HEK293 (cell line): Measurements from ENCODE around the gene DRC3.

Experiments used
- CTCF ChIA-PET: fragments of 350-600 bp; formaldehyde crosslinking; extraction: SDS; loops from one replicate; lab custom pipeline; 2021; ENCODE audit warnings: antibody characterized with exemption; lab: Yijun Ruan, JAX
- POLR2A ChIA-PET: fragments of 300-600 bp; formaldehyde crosslinking; extraction: SDS; loops from one replicate; lab custom pipeline; 2020; ENCODE audit warnings: antibody characterized with exemption, inconsistent platforms; lab: Yijun Ruan, JAX
- H3K27ac ChIP-seq: fragments of 200-500 bp; sonication (Bioruptor generic); 2 replicates; pipeline ENCODE4 v1.5.1; 2014; ENCODE audit warnings: low read depth, low read length, control low read depth, inconsistent platforms; ENCODE audit errors: extremely low read depth
- H3K36me3 ChIP-seq, 2 experiments: fragments of 200-500 bp in 1 of 2; sonication (Bioruptor generic) in 1 of 2; 1 replicate in 1 of 2; 2 replicates in 1 of 2; pipeline ENCODE4 v1.5.1; 2014 to 2017; ENCODE audit warnings: inconsistent platforms in 2 of 2, low read length in 2 of 2; ENCODE audit not compliant: control insufficient read depth in 2 of 2, insufficient read depth in 1 of 2
- H3K4me1 ChIP-seq: fragments of 200-500 bp; sonication (Bioruptor generic); 2 replicates; pipeline ENCODE4 v1.5.1; 2014; ENCODE audit warnings: mild to moderate bottlenecking, low read length, inconsistent platforms; ENCODE audit not compliant: control insufficient read depth, insufficient read depth
- H3K4me3 ChIP-seq: 2 replicates; pipeline ENCODE4 v1.5.1; 2011; ENCODE audit warnings: low read depth, mild to moderate bottlenecking, control low read depth, low read length, moderate library complexity
- H3K9me3 ChIP-seq: fragments of 200-500 bp; sonication (Bioruptor generic); 2 replicates; pipeline ENCODE4 v1.5.1; 2014; ENCODE audit warnings: low read depth, low read length, inconsistent platforms; ENCODE audit not compliant: control insufficient read depth, insufficient read depth
- HIC1 ChIP-seq: fragments of 450-650 bp; formaldehyde crosslinking; IDR thresholded peaks from 2 replicates; pipeline ENCODE4 v1.5.1; 2016; ENCODE audit warnings: missing biosample characterization, missing genetic modification characterization
- HOXC10 ChIP-seq: sonication (generic); formaldehyde crosslinking; IDR thresholded peaks from 2 replicates; pipeline ENCODE4 v1.8.1; 2023; ENCODE audit warnings: mild to moderate bottlenecking, missing genetic modification reagents
- KLF16 ChIP-seq: fragments of 450-650 bp; formaldehyde crosslinking; IDR thresholded peaks from 2 replicates; pipeline ENCODE4 v1.5.1; 2017; ENCODE audit warnings: missing biosample characterization, missing genetic modification characterization
- KLF9 ChIP-seq: fragments of 450-650 bp; formaldehyde crosslinking; IDR thresholded peaks from 2 replicates; pipeline ENCODE4 v1.5.1; 2016; ENCODE audit warnings: missing biosample characterization, missing genetic modification characterization, low read depth
- OSR2 ChIP-seq: fragments of 450-650 bp; formaldehyde crosslinking; IDR thresholded peaks from 2 replicates; pipeline ENCODE4 v1.5.1; 2016; ENCODE audit warnings: missing biosample characterization, missing genetic modification characterization
- SP3 ChIP-seq: fragments of 450-650 bp; formaldehyde crosslinking; IDR thresholded peaks from 2 replicates; pipeline ENCODE4 v1.5.1; 2016; ENCODE audit warnings: missing biosample characterization, missing genetic modification characterization
- ZBTB11 ChIP-seq: fragments of 450-650 bp; formaldehyde crosslinking; conservative IDR thresholded peaks from 2 replicates; pipeline ENCODE4 v1.5.1; 2016; ENCODE audit warnings: low read depth, missing biosample characterization, missing genetic modification characterization
- ZBTB8A ChIP-seq: fragments of 450-650 bp; formaldehyde crosslinking; IDR thresholded peaks from 2 replicates; pipeline ENCODE4 v1.5.1; 2016; ENCODE audit warnings: missing biosample characterization, missing genetic modification characterization
- ZNF23 ChIP-seq: fragments of 450-650 bp; formaldehyde crosslinking; IDR thresholded peaks from 2 replicates; pipeline ENCODE4 v1.5.1; 2016; ENCODE audit warnings: missing biosample characterization, missing genetic modification characterization, borderline replicate concordance
- ZNF24 ChIP-seq: fragments of 450-650 bp; formaldehyde crosslinking; IDR thresholded peaks from 2 replicates; pipeline ENCODE4 v1.5.1; 2016; ENCODE audit warnings: missing biosample characterization, missing genetic modification characterization
- ZNF248 ChIP-seq: fragments of 450-650 bp; formaldehyde crosslinking; IDR thresholded peaks from 2 replicates; pipeline ENCODE4 v1.5.1; 2017; ENCODE audit warnings: missing biosample characterization, missing genetic modification characterization
- ZNF280D ChIP-seq: fragments of 450-650 bp; formaldehyde crosslinking; IDR thresholded peaks from 2 replicates; pipeline ENCODE4 v1.5.1; 2016; ENCODE audit warnings: missing biosample characterization, missing genetic modification characterization
- ZNF398 ChIP-seq: fragments of 450-650 bp; formaldehyde crosslinking; IDR thresholded peaks from 2 replicates; pipeline ENCODE4 v1.5.1; 2017; ENCODE audit warnings: missing biosample characterization, missing genetic modification characterization
- ZNF544 ChIP-seq: fragments of 450-650 bp; formaldehyde crosslinking; IDR thresholded peaks from 2 replicates; pipeline ENCODE4 v1.5.0; 2017; ENCODE audit warnings: missing biosample characterization, missing genetic modification characterization
- ZNF585B ChIP-seq: fragments of 450-650 bp; formaldehyde crosslinking; IDR thresholded peaks from 2 replicates; pipeline ENCODE4 v1.5.1; 2016; ENCODE audit warnings: missing biosample characterization, missing genetic modification characterization
- ZNF621 ChIP-seq: fragments of 450-650 bp; formaldehyde crosslinking; IDR thresholded peaks from 2 replicates; pipeline ENCODE4 v1.5.1; 2017; ENCODE audit warnings: missing biosample characterization, missing genetic modification characterization
- ZNF677 ChIP-seq: fragments of 450-650 bp; IDR thresholded peaks from 2 replicates; pipeline ENCODE4 v1.5.0; 2018; ENCODE audit warnings: missing biosample characterization, mild to moderate bottlenecking, missing genetic modification characterization, moderate library complexity
- ZNF704 ChIP-seq: fragments of 450-650 bp; formaldehyde crosslinking; IDR thresholded peaks from 2 replicates; pipeline ENCODE4 v1.5.1; 2016; ENCODE audit warnings: missing biosample characterization, missing genetic modification characterization
- ZNF707 ChIP-seq: fragments of 450-650 bp; formaldehyde crosslinking; IDR thresholded peaks from 2 replicates; pipeline ENCODE4 v1.5.1; 2016; ENCODE audit warnings: missing biosample characterization, missing genetic modification characterization

Gene DRC3

GRCh38 chr17:17946093-17946492, 26.6 kb upstream of the DRC3 start (continued):
- no peak for TF ChIP-seq KLF9 (tag by site-specific recombination)

GRCh38 chr17:17947309-17947708, 25.4 kb upstream of the DRC3 start:
- Histone ChIP-seq H3K27ac (no peak overlapping the region), H3K36me3 (no peaks in the 10 kb centered on the region), H3K4me3 (no peak overlapping the region), H3K9me3 (no peaks in the 10 kb centered on the region), H3K4me1 (peaks cover 25% of the 10 kb centered on the region)
- ChIA-PET POLR2A (interaction anchor here (1.0 kb wide), 1 partner anchor 25 kb away, joined by 3 read pairs; the partner anchor contains the start of genes DRC3 and TOM1L2), CTCF (interaction anchor here (0.7 to 8.4 kb wide), 6 partner anchors 11 to 775 kb away, joined by 3 to 59 read pairs (median 3); no protein-coding TSS in a partner anchor)
- TF ChIP-seq OSR2 (tag by site-specific recombination) (peak; percentile 83), ZNF248 (tag by site-specific recombination) (no peak), HIC1 (tag by site-specific recombination) (no peak)

- POLR2A ChIA-PET, result interaction anchor here (1.0 kb wide), 1 partner anchor 24 kb away, joined by 3 read pairs; the partner anchor contains the start of genes DRC3 and TOM1L2
- Histone ChIP-seq H3K36me3 (no peaks in the 10 kb centered on the region), H3K27ac (no peak overlapping the region), H3K4me1 (peaks cover 19% of the 10 kb centered on the region), H3K4me3 (no peak overlapping the region), H3K9me3 (no peaks in the 10 kb centered on the region)
- CTCF ChIA-PET, result interaction anchor here (0.7 to 8.4 kb wide), 3 partner anchors 21 to 775 kb away, joined by 3 to 59 read pairs (median 3); no protein-coding TSS in a partner anchor
- TF ChIP-seq ZNF704 (tag by site-specific recombination) (no peak), ZNF677 (tag by site-specific recombination) (no peak), SP3 (tag by site-specific recombination) (no peak), ZNF544 (no peak), ZBTB11 (tag by site-specific recombination) (no peak), ZNF621 (tag by site-specific recombination) (no peak), HOXC10 (CRISPR knock-in tag) (no peak), ZNF585B (tag by site-specific recombination) (no peak), ZBTB8A (tag by site-specific recombination) (no peak), ZNF707 (tag by site-specific recombination) (no peak), ZNF23 (tag by site-specific recombination) (no peak), ZNF24 (tag by site-specific recombination) (no peak), ZNF280D (tag by site-specific recombination) (no peak), KLF16 (tag by site-specific recombination) (no peak), ZNF398 (tag by site-specific recombination) (no peak)
Measured at GRCh38 chr17:17947966-17948365, 24.7 kb upstream of the DRC3 start.
